ENCODE data around the gene DNAJB6.

DNA sequence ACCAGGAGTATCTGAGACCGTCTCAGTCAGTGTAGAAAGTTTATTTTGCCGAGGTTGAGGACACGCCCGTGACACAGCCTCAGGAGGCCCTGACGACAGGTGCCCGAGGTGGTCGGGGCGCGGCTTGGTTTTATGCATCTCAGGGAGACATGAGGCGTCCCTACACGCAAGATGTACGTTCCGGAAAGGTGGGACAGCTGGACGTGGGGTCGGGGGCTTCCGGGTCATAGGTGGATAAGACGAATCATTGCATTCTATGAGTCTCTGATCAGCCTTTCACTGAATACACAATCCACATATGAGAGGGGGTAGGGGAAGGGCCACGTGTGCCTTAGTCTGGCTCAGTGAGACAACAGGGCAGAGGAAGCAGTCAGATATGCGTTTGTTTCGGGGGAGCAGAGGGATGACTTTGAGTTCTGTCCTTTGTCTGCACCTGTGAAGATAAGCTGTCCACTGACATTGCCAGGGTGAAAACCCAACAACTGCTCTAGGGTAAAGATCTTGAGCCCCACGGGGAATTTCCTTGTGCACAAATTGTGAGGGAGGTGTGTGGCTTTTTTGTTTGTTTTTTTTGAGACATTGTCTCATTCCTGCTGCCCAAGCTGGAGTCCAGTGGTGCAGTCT lies 66.2 kb downstream of the DNAJB6 start:
- TF ChIP-seq, protein P1, sequence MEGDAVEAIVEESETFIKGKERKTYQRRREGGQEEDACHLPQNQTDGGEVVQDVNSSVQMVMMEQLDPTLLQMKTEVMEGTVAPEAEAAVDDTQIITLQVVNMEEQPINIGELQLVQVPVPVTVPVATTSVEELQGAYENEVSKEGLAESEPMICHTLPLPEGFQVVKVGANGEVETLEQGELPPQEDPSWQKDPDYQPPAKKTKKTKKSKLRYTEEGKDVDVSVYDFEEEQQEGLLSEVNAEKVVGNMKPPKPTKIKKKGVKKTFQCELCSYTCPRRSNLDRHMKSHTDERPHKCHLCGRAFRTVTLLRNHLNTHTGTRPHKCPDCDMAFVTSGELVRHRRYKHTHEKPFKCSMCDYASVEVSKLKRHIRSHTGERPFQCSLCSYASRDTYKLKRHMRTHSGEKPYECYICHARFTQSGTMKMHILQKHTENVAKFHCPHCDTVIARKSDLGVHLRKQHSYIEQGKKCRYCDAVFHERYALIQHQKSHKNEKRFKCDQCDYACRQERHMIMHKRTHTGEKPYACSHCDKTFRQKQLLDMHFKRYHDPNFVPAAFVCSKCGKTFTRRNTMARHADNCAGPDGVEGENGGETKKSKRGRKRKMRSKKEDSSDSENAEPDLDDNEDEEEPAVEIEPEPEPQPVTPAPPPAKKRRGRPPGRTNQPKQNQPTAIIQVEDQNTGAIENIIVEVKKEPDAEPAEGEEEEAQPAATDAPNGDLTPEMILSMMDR (IDR thresholded peaks at IDR 0.05; ENCODE audit: poor library complexity), result no peak
- TF ChIP-seq EZH2 (IDR thresholded peaks at IDR 0.05; ENCODE audit: borderline replicate concordance), result no peak

Data from hepatocyte (in vitro differentiated cells).